Peyer's patch (tissue), 4 donors: ENCODE data around the gene CHKA.

Experiments used
- POLR2A ChIP-seq, 2 donors: fragments of 450-650 bp; IDR thresholded peaks; one replicate each; pipeline ENCODE4 v1.5.1; 2017; ENCODE audit warnings: antibody characterized with exemption in 2 of 2, mild to moderate bottlenecking in 2 of 2, moderate library complexity in 2 of 2
- TF ChIP-seq, protein P1 (sequence below), 6 experiments: fragments of 450-650 bp in 4 of 6; fragments of 200-600 bp in 2 of 6; sonication (generic) in 1 of 6; IDR thresholded peaks; one replicate each; pipeline ENCODE4 v1.5.1; 2017 to 2019; ENCODE audit warnings: antibody characterized with exemption in 6 of 6, mild to moderate bottlenecking in 3 of 6, moderate library complexity in 1 of 6

DNA sequence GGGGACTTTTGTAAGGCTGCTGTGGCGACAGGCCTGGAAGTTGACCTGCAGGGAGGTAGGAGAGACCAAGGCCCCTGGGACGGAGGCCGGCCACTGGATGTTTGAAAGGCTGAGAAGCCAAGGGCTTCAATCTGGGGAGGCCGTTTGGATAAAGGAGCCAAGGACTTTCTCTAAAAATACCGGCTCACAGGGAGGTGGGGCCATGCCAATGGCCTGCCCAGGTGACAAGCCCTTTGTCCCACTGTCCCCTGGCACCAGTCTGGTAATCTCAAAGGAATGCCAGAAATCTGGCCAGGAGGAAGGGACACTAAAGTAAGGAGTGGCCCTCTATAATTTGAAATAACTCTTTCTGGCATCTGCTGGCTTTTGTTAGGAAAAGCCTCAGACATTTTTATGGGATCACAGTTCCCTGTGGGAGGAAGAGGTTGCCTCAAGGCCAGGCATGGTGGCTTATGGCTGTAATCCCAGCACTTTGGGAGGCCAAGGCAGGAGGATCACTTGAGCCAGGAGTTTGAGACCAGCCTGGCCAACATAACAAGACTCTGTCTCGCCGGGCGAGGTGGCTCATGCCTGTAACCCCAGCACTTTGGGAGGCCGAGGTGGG lies 1.9 kb upstream of the CHKA start:
- TF ChIP-seq, protein P1, sequence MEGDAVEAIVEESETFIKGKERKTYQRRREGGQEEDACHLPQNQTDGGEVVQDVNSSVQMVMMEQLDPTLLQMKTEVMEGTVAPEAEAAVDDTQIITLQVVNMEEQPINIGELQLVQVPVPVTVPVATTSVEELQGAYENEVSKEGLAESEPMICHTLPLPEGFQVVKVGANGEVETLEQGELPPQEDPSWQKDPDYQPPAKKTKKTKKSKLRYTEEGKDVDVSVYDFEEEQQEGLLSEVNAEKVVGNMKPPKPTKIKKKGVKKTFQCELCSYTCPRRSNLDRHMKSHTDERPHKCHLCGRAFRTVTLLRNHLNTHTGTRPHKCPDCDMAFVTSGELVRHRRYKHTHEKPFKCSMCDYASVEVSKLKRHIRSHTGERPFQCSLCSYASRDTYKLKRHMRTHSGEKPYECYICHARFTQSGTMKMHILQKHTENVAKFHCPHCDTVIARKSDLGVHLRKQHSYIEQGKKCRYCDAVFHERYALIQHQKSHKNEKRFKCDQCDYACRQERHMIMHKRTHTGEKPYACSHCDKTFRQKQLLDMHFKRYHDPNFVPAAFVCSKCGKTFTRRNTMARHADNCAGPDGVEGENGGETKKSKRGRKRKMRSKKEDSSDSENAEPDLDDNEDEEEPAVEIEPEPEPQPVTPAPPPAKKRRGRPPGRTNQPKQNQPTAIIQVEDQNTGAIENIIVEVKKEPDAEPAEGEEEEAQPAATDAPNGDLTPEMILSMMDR (IDR thresholded peaks at IDR 0.05): no peak
- no peak for TF ChIP-seq POLR2A (IDR thresholded peaks at IDR 0.05)
